HG03039 (cell line): ENCODE data around the gene MBD3L2B.

Source experiments
- ATAC-seq: cut with Tn5 transposase; IDR thresholded peaks from one replicate; pipeline ENCODE4 v1.9.1; 2021; ENCODE audit warnings: mild to moderate bottlenecking, moderate library complexity; ENCODE audit not compliant: unreplicated experiment

MBD3L2B gene

GRCh38 chr19:7013678-7014077 is 7.6 kb downstream of the MBD3L2B start:
- no peak for ATAC-seq

DNA sequence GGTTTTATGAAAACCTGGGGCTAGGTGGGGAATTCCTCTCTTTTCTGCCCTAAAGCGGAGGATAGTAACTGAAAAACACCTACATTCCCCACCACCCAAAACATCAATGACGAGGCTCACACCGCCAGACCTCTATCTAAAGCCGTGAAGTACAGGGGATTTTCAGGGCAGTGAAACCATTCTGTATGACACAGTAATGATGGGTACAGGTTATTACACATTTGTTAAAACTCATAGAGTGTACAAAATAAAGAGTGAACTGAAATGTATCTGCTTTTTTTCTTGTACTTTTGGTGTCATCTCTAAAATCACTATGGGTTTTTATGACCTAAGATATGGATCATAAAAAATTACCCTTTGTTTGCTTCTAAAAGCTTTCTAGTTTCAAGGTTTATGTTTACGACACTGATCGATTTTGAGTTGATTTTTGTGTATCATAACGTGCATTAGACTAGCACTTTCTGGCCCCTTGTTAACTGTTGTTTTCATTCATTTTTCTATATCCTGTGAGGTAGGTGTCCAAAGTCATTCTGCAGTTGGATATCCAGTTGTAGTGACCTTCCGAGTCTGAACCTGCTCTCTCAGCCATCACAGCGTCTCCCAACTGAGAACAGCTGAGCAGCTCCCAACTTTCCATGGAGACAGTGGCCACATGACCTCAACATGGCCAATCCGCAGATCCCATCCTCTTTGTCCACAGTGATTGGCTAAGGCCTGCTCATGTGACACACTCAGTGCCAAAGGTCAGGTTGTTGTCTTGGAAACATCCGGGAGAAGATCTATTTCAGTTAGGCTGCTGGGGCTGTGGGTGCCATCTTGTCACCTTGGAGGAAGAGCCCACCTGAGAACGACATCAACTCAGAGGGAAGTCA is 10.3 kb downstream of the MBD3L2B start:
- ATAC-seq = no peak

GRCh38 chr19:7007859-7008258 is 13.4 kb downstream of the MBD3L2B start:
- no peak for ATAC-seq

GRCh38 chr19:7006135-7006704 is 15.0 kb downstream of the MBD3L2B start:
- ATAC-seq = no peak

GRCh38 chr19:7004313-7004931 is 16.8 kb downstream of the MBD3L2B start:
- no peak for ATAC-seq

DNA sequence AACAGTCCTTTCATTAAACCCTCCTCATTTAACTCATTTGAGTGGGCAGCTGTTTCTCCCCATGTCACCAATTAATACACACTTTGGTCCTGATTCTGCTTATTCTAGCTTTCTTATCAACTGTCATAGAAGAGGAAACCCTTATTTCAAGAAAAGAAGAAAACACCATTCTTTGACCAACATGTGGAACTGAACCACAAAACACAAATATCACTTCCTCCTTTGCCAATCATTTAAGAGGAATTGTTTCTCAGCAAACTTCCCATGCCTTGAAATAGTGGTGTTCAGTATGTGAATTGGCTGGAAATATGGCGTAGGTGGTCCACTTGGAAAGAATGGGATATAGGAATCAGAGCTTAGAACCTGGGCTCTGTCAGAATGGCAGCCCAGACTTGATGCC is 20.4 kb downstream of the MBD3L2B start:
- no peak for ATAC-seq

DNA sequence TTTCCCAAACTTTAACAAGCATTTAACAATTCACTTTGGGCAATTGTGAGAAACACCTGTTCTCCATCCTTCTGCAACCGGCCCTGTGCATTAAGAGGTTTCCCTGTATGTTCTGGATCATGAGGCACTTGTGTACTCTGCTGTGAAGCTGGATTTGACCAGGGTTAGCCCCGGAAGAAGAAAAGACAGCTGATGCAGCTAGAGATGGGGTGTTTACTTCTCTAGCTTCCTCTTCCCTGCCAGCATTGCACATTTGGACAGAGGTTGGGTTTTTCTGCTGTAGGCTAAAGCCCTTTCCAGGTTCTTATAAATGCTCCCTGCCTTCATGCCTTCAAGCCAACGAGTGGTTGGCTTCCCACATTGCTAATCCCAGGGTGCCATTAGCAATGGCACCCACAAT is 20.9 kb downstream of the MBD3L2B start:
- no peak for ATAC-seq

- ATAC-seq = no peak
Observed at GRCh38 chr19:6999933-7000332, 21.3 kb downstream of the MBD3L2B start.

- ATAC-seq = no peak
Observed at GRCh38 chr19:6997679-6998445, 23.4 kb downstream of the MBD3L2B start.

GRCh38 chr19:6996810-6997209 is 24.4 kb downstream of the MBD3L2B start:
- ATAC-seq = no peak

- no peak for ATAC-seq
Observed at GRCh38 chr19:6995054-6995453, 26.2 kb downstream of the MBD3L2B start.

- no peak for ATAC-seq
Observed at GRCh38 chr19:6988257-6988656, 33.0 kb downstream of the MBD3L2B start.

- ATAC-seq = no peak
Observed at GRCh38 chr19:6987850-6988249, 33.4 kb downstream of the MBD3L2B start.

- ATAC-seq = no peak
Observed at GRCh38 chr19:6983448-6983847, 37.8 kb downstream of the MBD3L2B start.

- no peak for ATAC-seq
Observed at GRCh38 chr19:6979399-6979798, 41.8 kb downstream of the MBD3L2B start.

- ATAC-seq = no peak
Observed at GRCh38 chr19:6976197-6976596, 45.0 kb downstream of the MBD3L2B start.

DNA sequence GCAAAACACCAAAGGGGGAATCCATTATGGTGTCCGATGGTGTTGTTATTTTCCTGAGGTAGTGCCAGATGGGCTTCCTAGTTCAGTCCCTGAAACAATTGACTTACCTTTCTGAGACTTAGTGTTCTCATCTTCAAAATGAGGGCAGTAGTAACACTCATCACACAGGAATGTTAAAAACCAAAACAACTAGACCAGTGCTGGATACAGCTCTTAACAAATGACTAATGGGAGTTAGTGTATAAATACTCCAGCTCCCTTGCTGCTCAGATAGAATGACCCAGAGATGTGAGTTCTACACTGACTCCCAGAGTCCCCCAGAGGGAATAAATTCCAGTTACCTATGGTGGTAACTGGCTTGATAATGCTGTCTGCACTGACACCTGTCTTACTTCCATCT is 49.9 kb downstream of the MBD3L2B start:
- ATAC-seq = no peak

GRCh38 chr19:6970443-6970842 is 50.8 kb downstream of the MBD3L2B start:
- ATAC-seq = no peak

DNA sequence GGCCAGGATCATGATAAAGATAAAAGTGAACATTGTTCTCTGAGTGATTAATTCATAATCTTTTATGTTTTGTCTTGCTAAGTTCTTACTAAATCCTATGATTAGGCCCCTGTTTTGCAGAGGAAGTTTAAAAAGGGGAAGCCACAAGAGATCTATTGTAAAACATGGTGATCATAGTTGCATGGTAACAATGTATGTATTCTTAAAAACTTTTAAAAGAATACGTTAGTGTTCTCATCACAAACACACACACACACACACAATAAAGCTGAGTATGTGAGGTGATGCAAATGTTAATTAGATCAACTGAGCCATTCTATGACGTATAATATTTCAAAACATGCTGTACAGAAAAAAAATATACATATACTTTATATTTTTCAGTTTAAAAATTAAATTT is 51.2 kb downstream of the MBD3L2B start:
- no peak for ATAC-seq

GRCh38 chr19:6969490-6969889 is 51.7 kb downstream of the MBD3L2B start:
- no peak for ATAC-seq
